K562 treated with DMSO at 1 percent for 4 hours (cell line): ENCODE data around the gene NCBP3. TPM values are rescaled to one million over a fixed set of nuclear protein-coding genes. Genes with fewer than 3 reads are reported as not detected.

Source experiments
- total RNA-seq: library from RNA; unstranded; fragments of 300-600 nt; gene quantifications from 2 replicates; pipeline ENCODE4 v1.2.3, GENCODE V29; 2022; ENCODE audit not compliant: insufficient read depth

Gene NCBP3, protein sequence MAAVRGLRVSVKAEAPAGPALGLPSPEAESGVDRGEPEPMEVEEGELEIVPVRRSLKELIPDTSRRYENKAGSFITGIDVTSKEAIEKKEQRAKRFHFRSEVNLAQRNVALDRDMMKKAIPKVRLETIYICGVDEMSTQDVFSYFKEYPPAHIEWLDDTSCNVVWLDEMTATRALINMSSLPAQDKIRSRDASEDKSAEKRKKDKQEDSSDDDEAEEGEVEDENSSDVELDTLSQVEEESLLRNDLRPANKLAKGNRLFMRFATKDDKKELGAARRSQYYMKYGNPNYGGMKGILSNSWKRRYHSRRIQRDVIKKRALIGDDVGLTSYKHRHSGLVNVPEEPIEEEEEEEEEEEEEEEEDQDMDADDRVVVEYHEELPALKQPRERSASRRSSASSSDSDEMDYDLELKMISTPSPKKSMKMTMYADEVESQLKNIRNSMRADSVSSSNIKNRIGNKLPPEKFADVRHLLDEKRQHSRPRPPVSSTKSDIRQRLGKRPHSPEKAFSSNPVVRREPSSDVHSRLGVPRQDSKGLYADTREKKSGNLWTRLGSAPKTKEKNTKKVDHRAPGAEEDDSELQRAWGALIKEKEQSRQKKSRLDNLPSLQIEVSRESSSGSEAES
- total RNA-seq = 2.4 and 6.4 TPM in 2 replicates

DNA sequence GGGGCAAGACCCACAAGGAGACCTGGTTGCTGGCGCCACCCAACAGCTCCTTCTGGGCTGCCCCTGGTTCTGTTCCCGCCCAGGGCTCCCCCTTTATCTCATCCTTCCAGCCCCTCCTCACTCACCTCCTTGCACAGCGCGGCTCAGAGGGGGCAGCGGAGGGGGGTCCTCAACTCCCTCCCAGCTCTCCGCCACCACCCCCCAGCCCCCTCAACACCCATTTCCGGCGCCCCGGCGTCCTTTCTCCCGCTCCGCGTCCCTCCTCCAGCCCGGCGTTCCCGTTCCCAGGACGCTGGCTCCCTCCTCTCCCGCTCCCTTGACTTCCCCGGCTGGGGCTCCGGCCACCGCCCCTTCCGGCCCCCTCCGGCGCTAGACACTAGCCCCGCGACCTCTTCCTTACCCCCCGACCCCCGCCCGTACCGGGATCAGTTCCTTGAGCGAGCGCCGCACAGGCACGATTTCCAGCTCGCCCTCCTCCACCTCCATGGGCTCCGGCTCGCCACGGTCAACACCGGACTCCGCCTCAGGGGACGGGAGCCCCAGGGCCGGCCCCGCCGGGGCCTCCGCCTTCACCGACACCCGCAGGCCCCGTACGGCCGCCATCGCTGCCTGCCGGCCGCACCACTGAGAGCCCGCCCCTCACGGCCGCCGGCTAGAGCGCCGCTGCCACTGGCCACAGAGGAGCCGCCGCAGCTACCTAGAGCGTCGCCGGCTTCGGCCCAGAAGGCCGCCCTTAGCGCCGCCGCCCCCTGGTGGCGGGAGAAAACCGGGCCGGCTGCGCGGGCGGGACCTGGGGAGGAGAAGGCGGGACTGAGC lies at the start of gene NCBP3:
Gene NCBP3 (minus strand): TSS at position 626 of the 816 bp plus-strand sequence. CDS start 23 bp downstream, at position 603.

DNA sequence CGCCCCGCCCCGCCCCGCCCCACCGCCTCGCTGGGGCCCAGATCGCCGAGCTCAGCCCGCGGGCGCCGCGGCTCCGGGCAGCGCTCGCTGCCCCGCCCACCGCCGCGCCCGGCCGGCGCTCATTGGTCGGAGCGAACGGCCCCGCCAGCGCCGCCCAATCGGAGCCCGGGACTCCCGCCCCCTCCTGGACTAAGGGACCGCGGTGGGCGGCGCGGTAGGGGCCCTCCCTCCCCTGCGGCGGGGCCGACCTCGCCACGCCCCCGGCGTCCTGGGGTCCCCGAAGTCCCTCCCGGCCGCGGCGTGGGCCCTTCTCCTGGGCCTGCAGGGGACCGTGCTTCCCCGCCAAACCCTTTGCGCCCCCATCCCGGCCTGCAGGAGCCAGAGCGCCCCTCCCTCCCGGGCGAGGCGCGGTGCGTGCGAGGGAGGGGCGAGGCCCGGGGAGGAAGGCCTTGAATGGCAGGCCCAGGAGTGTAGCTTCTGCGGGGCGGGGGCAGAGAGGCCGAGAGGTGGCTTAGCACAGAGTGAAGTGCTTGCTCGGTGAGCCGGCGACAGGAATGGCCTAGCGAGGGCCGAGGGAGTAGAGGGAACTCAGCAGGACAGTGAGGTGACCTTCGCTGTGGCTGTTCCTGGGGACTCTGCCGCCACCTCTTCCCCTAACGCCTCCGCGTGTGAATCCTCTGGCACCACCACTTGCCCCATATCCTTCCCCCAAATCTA lies 47.1 kb upstream of the NCBP3 start, which contains the start of gene CAMKK1:
Gene CAMKK1 (minus strand): TSS at position 51 of the 717 bp plus-strand sequence. CDS start 7,366 bp downstream, outside the sequence.

DNA sequence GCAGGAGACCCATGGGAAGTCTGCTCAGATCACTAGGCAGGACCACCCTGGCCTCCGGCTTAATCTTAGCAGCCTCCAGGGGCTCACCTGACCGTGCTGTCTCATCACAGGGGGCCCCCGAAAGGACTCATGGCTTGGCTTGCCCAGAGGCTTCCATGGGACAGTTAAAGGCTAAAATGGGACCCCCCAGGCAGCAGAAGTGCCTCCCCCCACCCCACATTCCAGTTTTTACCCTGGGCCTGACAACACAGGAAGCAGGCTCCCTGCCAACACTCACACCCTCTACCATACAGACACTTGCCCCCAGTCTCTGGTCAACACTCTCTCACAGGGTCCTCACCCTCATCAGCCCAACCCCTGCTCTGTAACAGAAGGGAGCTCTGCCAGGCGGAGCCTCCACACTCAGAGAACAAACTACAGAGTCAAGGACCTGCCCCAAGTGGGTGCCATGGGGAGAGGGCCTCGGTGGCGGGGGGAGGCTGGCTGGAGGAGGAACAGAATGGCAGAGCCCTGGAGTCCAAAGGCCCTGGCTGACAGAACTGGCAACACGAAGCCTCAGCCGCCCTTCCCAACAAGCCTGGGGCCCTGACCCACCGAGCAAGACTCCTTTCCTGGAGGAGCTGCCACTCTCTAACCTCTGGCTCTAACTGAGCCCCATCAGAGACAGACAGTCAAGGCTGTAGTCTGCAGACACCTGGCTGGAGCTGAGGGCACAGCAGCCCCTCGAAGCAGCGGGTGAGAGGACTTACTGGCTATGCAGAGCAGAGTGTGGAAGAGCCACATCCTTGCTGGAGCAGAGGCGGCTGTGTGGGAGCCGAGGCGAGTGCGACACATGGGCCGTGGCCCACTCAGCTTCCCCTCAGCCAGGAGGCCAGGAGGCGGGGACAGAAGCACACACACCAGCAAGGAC lies 45.4 kb downstream of the NCBP3 start, which contains the start of gene ITGAE:
Gene ITGAE (minus strand): TSS at position 827 of the 910 bp plus-strand sequence. CDS start 44 bp downstream, at position 783.

Other genes starting within 250 kb of the NCBP3 start
- gene TRPV1, start 236.8 kb downstream of the NCBP3 start, total RNA-seq = 2.5 and 2.8 TPM in 2 replicates
- 8.8 and 10.3 TPM in 2 replicates for gene SHPK, start 210.0 kb downstream of the NCBP3 start, total RNA-seq
- gene CTNS, start 209.5 kb downstream of the NCBP3 start, total RNA-seq = 13.6 and 14.9 TPM in 2 replicates
- gene TAX1BP3, start 177.7 kb downstream of the NCBP3 start, total RNA-seq = 25.0 and 36.3 TPM in 2 replicates
- 104 and 118 TPM in 2 replicates for gene EMC6, start 177.4 kb downstream of the NCBP3 start, total RNA-seq
- gene P2RX5, start 150.1 kb downstream of the NCBP3 start, total RNA-seq = 4.4 TPM in 1 of 2 replicates, not detected in the other
- 4.8 and 7.8 TPM in 2 replicates for gene HASPIN, start 122.3 kb downstream of the NCBP3 start, total RNA-seq
- 24.3 and 36.1 TPM in 2 replicates for gene ITGAE, start 45.1 kb downstream of the NCBP3 start, total RNA-seq
- 2.5 and 2.9 TPM in 2 replicates for gene CAMKK1, start 46.8 kb upstream of the NCBP3 start, total RNA-seq
- gene P2RX1, start 70.2 kb upstream of the NCBP3 start, total RNA-seq = 34.2 and 43.1 TPM in 2 replicates
- gene ATP2A3, start 118.2 kb upstream of the NCBP3 start, total RNA-seq = 280 and 305 TPM in 2 replicates